GM12873 (cell line): ENCODE measurements around the gene COL2A1.

Experiments used
- CTCF ChIP-seq: IDR thresholded peaks from 2 replicates; pipeline ENCODE4 v1.5.1; 2012; ENCODE audit warnings: low read depth, mild to moderate bottlenecking, moderate library complexity, low read length, control low read depth; ENCODE audit not compliant: insufficient read depth; ENCODE audit errors: missing control alignments

Gene COL2A1

DNA sequence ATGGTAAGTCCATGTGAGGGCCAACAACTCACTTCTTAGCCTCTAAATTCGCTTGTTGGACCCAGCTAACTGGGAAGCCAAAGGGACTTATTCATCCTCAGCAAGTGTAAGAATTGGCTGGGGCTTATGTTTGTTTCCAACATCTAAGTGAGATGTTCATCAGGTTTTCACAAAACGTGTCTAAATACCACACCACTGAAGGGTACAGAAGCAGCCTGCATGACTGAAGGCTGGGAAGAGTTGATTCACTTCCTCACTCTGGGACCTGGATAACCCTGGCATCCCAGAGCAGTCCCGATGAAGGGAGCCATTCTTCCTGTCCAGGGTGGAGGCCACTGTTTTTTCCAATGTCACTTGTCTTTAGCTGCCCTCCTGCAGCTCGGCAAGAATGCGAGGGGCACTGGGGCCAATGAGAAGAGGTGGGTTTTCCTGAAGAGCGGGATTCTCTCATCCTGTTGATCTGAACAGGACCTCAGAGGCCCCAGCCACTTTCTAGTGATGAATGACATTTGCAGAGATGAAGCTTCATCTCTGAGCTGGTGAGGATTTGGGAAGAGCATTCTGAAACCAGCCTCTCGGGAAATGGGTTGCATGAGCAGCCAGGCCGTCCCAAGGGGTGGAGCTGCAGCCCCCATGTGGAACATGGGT lies 12.2 kb upstream of the COL2A1 start:
- TF ChIP-seq CTCF = no peak

DNA sequence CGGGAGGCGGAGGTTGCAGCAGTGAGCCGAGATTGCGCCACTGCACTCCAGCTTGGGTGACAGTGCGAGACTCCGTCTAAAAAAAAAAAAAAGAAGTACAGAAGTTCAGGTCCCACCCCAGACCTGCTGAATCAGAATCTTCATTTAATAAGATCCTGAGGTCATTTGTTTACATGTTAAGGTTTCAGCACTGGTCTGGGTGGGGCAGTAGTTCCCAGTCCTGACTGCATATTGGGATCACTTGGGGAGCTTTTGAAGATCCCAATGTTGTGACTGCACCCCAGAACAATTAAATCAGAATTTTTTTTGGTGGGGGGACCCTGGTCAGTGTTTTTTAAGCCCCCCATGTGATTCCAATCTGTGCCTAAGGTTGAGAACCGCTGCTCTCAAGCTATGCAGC lies 11.7 kb upstream of the COL2A1 start:
- TF ChIP-seq CTCF = no peak

DNA sequence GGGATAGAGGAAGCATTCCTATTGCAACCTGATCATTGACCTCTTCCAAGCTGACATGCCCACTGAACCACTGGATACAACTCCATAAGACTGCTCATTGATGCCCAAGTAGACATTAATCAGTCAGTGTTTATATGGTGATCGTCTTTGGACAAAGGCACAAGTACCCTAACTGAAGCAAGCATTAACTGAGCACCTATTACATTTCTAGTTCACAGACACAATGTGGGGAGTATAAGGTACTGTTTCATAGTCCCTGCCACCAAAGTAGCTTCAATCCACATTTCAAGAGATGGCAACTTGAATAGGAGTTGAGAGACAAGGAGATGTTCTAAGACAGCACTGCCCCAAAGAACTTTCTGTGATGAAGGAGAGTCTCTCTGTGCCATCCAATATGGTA lies 10.9 kb upstream of the COL2A1 start:
- no peak for TF ChIP-seq CTCF

- TF ChIP-seq CTCF = no peak
Observed at GRCh38 chr12:48013287-48013686, 9.0 kb upstream of the COL2A1 start.

DNA sequence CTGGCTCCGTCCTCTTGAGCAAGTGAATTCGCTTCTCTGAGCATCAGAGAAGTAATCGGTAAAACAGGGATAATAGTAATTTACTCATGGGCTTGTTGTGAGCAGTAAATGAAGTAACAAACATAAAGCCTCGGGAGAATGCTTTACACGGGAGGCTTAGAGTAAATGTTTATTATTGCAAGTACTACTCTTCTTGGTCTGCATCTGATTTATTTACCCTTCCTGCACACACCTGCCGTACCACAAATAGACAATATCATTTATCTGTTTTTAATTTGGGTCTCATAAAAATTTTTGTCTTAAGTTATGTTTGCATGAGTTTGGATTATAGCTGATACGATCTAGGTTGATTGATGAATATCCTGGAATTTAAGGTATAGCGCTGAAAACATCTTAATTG lies 7.8 kb upstream of the COL2A1 start:
- TF ChIP-seq CTCF = no peak

GRCh38 chr12:48010366-48010970 lies 6.2 kb upstream of the COL2A1 start:
- no peak for TF ChIP-seq CTCF

DNA sequence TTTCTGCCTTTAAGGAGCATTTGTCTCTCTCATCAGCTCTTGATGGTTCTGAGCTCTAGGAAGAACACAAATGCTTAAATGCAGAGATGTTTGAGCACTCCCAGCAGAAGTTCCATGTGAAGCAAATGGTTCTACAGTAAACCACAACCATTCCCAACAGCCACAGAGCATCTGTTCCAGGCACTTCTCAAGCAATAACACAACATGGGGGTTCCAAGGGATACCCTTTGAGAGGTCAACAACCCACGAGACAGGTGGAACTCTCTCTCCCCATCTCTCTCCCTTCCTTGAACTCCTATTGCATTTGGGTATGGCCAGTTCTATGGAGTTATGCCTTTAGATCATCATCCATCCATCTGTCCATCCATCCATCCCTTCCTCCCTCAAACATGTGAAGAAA lies 5.2 kb upstream of the COL2A1 start:
- TF ChIP-seq CTCF = no peak
